ENCODE results near the gene MMRN2. TPM values are rescaled to one million over a fixed set of nuclear protein-coding genes. Genes with fewer than 3 reads are reported as not detected.
"Not testable (repeated sequence)": the region's sequence is repeated elsewhere in the genome, so short reads cannot be mapped to it uniquely, and the experiment has no call there.

Gene MMRN2
- polyA plus RNA-seq, 1 of the 3 experiments (the other 2 are of a cell fraction): 0.05 TPM

GRCh38 chr10:86979977-86980448 lies 22.6 kb upstream of the MMRN2 start (continued):
- no peak for TF ChIP-seq NFIC (IDR thresholded peaks at IDR 0.05; ENCODE audit: borderline replicate concordance)
- TF ChIP-seq SMC3 (IDR thresholded peaks at IDR 0.05; ENCODE audit: low read depth, low read length): no peak
- TF ChIP-seq TCF12 (IDR thresholded peaks at IDR 0.05): no peak
- no peak for TF ChIP-seq NRF1 (IDR thresholded peaks at IDR 0.05; ENCODE audit: low read depth, low read length)
- no peak for TF ChIP-seq FOSL2 (IDR thresholded peaks at IDR 0.05; ENCODE audit: borderline replicate concordance, low read depth)
- no peak for TF ChIP-seq JUND (IDR thresholded peaks at IDR 0.05)
- TF ChIP-seq FOXJ3 (CRISPR knock-in tag; IDR thresholded peaks at IDR 0.05): no peak

GRCh38 chr10:86979296-86979818 lies 21.9 kb upstream of the MMRN2 start:
- H2AFZ ChIP-seq (ENCODE audit: low read depth): no peak overlapping the region
- no peaks in the 10 kb centered on the region for H3K4me1 ChIP-seq (ENCODE audit: control insufficient read depth in 1 of 2, insufficient read depth in 2 of 2, low read depth in 1 of 2, low read length in 1 of 2)
- no peaks in the 10 kb centered on the region for H3K9me2 ChIP-seq
- no peak overlapping the region for H3K4me2 ChIP-seq
- WGBS (ENCODE audit: low lambda C conversion rate): 85% methylated on average over 2 of the region's 4 CpGs
- no peaks in the 10 kb centered on the region for H3K79me2 ChIP-seq (ENCODE audit: insufficient read depth)
- ChIA-PET POLR2A (no interaction called here), CTCF (no interaction called here)
- H3K4me3 ChIP-seq (ENCODE audit: low read depth in 2 of 2, low read length in 1 of 2): no peak overlapping the region
- TF ChIP-seq GATA2 (CRISPR knock-in tag; IDR thresholded peaks at IDR 0.05) (no peak), USF2 (IDR thresholded peaks at IDR 0.05; ENCODE audit: borderline replicate concordance, low read depth, low read length) (no peak)
- no peaks in the 10 kb centered on the region for H3K27me3 ChIP-seq (ENCODE audit: insufficient read depth)
- no peaks in the 10 kb centered on the region for H3F3A ChIP-seq (replicated peaks; ENCODE audit: insufficient read depth)
- no peak overlapping the region for H3K9ac ChIP-seq
- no peak for DNase-seq
- no peaks in the 10 kb centered on the region for H3K9me3 ChIP-seq
- H4K20me1 ChIP-seq (ENCODE audit: insufficient read depth): no peaks in the 10 kb centered on the region
- no peak overlapping the region for H3K27ac ChIP-seq (ENCODE audit: low read depth in 2 of 2, low read length in 1 of 2)
- H3K36me3 ChIP-seq (replicated peaks in 1 of 2; ENCODE audit: control insufficient read depth in 1 of 2, insufficient read depth in 2 of 2, low read length in 1 of 2): no peaks in the 10 kb centered on the region

GRCh38 chr10:86978457-86978856 lies 21.0 kb upstream of the MMRN2 start:
- H3K4me1 ChIP-seq (ENCODE audit: control insufficient read depth in 1 of 2, insufficient read depth in 2 of 2, low read depth in 1 of 2, low read length in 1 of 2); DNase-seq; H3K9ac ChIP-seq; H2AFZ ChIP-seq (ENCODE audit: low read depth); H3K27ac ChIP-seq (ENCODE audit: low read depth in 2 of 2, low read length in 1 of 2); H3K9me2 ChIP-seq; H4K20me1 ChIP-seq (ENCODE audit: insufficient read depth); H3K4me3 ChIP-seq (ENCODE audit: low read depth in 2 of 2, low read length in 1 of 2); POLR2A ChIA-PET; H3K4me2 ChIP-seq; H3F3A ChIP-seq (replicated peaks; ENCODE audit: insufficient read depth); H3K9me3 ChIP-seq; H3K79me2 ChIP-seq (ENCODE audit: insufficient read depth); H3K36me3 ChIP-seq (replicated peaks in 1 of 2; ENCODE audit: control insufficient read depth in 1 of 2, insufficient read depth in 2 of 2, low read length in 1 of 2); H3K27me3 ChIP-seq (ENCODE audit: insufficient read depth): not testable (repeated sequence)
- 71% methylated on average over 3 of the region's 3 CpGs for WGBS (ENCODE audit: low lambda C conversion rate)
- CTCF ChIA-PET: interaction anchor here (0.8 kb wide), 1 partner anchor 40 kb away, joined by 3 read pairs; no protein-coding TSS in a partner anchor
